Neutrophil (primary cell): ENCODE data around the gene SCRN3.
"Not testable (repeated sequence)": the region's sequence is repeated elsewhere in the genome, so short reads cannot be mapped to it uniquely, and the experiment has no call there.

ENCODE experiments used
- H3K27ac ChIP-seq: fragments of 200-600 bp; sonication (generic); 2 replicates; pipeline ENCODE4 v1.5.1; 2016; ENCODE audit warnings: mild to moderate bottlenecking, moderate library complexity
- H3K27me3 ChIP-seq: fragments of 200-600 bp; sonication (generic); 2 replicates; pipeline ENCODE4 v1.6.0; 2016; ENCODE audit warnings: mild to moderate bottlenecking
- H3K36me3 ChIP-seq: fragments of 200-600 bp; sonication (generic); 2 replicates; pipeline ENCODE4 v1.5.1; 2017
- H3K4me1 ChIP-seq, 2 experiments: fragments of 200-600 bp in 1 of 2; sonication (generic) in 1 of 2; 1 replicate in 1 of 2; 2 replicates in 1 of 2; pipeline versions ENCODE4 v1.5.1 to v1.6.1; 2013 to 2016; ENCODE audit warnings: low read depth in 1 of 2, low read length in 1 of 2, mild to moderate bottlenecking in 1 of 2, moderate library complexity in 1 of 2; ENCODE audit not compliant: control insufficient read depth in 1 of 2, insufficient read depth in 1 of 2
- H3K4me3 ChIP-seq, 2 experiments: fragments of 200-600 bp in 1 of 2; sonication (generic) in 1 of 2; 1 replicate in 1 of 2; 2 replicates in 1 of 2; pipeline ENCODE4 v1.5.1; 2013 to 2016; ENCODE audit warnings: low read depth in 1 of 2, low read length in 1 of 2, mild to moderate bottlenecking in 1 of 2, moderate library complexity in 1 of 2
- H3K9me3 ChIP-seq: fragments of 200-600 bp; sonication (generic); 2 replicates; pipeline ENCODE4 v1.5.1; 2016
- CTCF ChIP-seq: fragments of 200-600 bp; sonication (generic); IDR thresholded peaks from 2 replicates; pipeline ENCODE4 v1.5.1; 2016; ENCODE audit warnings: antibody characterized with exemption

SCRN3 gene

DNA sequence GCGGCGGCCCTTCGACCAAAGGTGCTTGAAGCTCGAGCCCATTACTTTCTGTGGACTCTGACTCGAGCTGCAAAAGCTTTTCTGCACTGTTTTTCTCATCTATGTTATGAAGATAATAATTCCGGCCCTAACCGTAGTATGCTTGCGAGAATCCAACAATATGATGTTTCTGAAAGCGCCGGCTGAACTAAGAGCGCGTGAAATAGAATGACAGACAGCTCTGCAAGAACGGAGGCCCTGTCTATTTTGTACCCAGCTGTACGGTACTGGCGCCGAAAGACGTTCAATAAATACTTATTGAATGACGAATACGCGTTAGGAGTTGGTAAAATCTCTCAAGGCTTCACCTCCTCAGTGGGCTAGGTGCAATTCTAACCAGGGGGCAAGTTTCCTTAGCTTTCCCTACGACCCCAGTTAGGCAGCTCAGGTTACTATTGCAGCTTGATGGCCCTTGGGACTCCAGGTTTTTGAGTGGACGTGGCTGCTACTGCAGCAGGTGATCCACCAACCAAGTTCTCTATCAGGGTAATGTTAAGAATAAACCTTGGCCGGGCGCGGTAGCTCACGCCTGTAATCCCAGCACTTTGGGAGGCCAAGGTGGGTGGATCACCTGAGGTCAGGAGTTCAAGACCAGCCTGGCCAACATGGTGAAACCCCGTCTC lies 570 bp downstream of the SCRN3 start:
- peak overlapping the region; percentile 97 for H3K27ac ChIP-seq
- H3K36me3 ChIP-seq: no peaks in the 10 kb centered on the region
- H3K4me3 ChIP-seq: peak overlapping the region; percentile 90 to 99
- no peak for TF ChIP-seq CTCF
- H3K9me3 ChIP-seq: no peaks in the 10 kb centered on the region
- H3K27me3 ChIP-seq: no peaks in the 10 kb centered on the region
- H3K4me1 ChIP-seq: peaks cover 23 to 31% of the 10 kb centered on the region in 2 experiments

- Histone ChIP-seq H3K27ac (no peak overlapping the region), H3K4me1 (peaks cover 18 to 20% of the 10 kb centered on the region in 2 experiments), H3K27me3 (no peaks in the 10 kb centered on the region), H3K9me3 (no peaks in the 10 kb centered on the region), H3K36me3 (peaks cover 10% of the 10 kb centered on the region), H3K4me3 (no peak overlapping the region)
- TF ChIP-seq CTCF: no peak
Measured at GRCh38 chr2:174397773-174398172, 2.2 kb downstream of the SCRN3 start.

- Histone ChIP-seq H3K4me1 (peaks cover 13% of the 10 kb centered on the region in 2 experiments), H3K9me3 (no peaks in the 10 kb centered on the region), H3K27ac (no peak overlapping the region), H3K36me3 (peaks cover 10% of the 10 kb centered on the region), H3K4me3 (no peak overlapping the region), H3K27me3 (no peaks in the 10 kb centered on the region)
- no peak for TF ChIP-seq CTCF
Measured at GRCh38 chr2:174399171-174399570, 3.6 kb downstream of the SCRN3 start.

DNA sequence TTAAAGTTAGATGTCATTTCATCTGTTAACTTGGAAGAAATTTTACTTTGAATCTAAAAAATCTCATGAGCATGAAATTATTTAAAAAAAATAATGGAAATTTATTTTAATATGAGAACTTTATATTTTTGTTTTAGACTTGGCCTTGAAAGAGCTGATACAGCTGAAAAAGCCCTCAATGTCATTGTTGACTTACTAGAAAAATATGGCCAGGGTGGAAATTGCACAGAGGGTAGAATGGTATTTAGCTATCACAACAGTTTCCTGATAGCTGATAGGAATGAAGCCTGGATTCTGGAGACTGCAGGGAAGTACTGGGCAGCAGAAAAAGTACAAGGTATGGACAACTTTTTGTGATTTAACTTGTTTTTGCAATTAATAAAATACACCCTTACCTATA lies 5.3 kb downstream of the SCRN3 start:
- peaks cover 10% of the 10 kb centered on the region for H3K36me3 ChIP-seq
- no peak for TF ChIP-seq CTCF
- H3K27me3 ChIP-seq: no peaks in the 10 kb centered on the region
- no peak overlapping the region for H3K27ac ChIP-seq
- H3K4me1 ChIP-seq: peaks cover 5 to 6% of the 10 kb centered on the region in 2 experiments
- no peaks in the 10 kb centered on the region for H3K9me3 ChIP-seq
- H3K4me3 ChIP-seq: no peak overlapping the region

DNA sequence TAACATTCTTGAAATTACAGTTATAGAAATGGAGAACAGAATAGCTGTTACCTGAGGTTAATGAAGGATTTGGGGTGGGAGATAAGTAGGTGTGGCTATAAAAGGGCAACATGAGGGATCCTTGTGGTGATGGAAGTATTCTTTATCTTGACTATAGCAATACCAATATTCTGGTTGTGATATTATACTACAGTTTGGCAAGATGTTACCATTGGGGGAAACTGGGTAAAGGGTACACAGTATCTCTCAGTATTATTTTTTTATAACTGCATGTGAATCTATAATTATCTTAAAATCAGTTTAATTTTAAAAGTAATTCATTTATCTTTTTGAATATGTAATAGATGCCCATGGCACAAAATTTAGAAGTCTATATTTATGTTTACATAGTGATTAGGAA lies 8.1 kb downstream of the SCRN3 start:
- no peaks in the 10 kb centered on the region for H3K27me3 ChIP-seq
- no peak overlapping the region for H3K4me3 ChIP-seq
- no peak for TF ChIP-seq CTCF
- H3K9me3 ChIP-seq: no peaks in the 10 kb centered on the region
- H3K4me1 ChIP-seq: no peaks in the 10 kb centered on the region
- peaks cover 10% of the 10 kb centered on the region for H3K36me3 ChIP-seq
- no peak overlapping the region for H3K27ac ChIP-seq

DNA sequence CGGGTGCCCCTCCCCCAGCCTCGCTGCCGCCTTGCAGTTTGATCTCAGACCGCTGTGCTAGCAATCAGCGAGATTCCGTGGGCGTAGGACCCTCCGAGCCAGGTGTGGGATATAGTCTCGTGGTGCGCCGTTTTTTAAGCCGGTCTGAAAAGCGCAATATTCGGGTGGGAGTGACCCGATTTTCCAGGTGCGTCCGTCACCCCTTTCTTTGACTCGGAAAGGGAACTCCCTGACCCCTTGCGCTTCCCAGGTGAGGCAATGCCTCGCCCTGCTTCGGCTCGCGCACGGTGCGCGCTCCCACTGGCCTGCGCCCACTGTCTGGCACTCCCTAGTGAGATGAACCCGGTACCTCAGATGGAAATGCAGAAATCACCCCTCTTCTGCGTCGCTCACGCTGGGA lies 14.5 kb downstream of the SCRN3 start:
- H3K4me1 ChIP-seq, H3K27ac ChIP-seq, H3K9me3 ChIP-seq, H3K27me3 ChIP-seq, H3K4me3 ChIP-seq, H3K36me3 ChIP-seq: not testable (repeated sequence)
